BJ (cell line): Measurements from ENCODE around the gene DCD. TPM values are rescaled to one million over a fixed set of nuclear protein-coding genes. Genes with fewer than 3 reads are reported as not detected.

Source experiments
- CTCF ChIA-PET: fragments of 350-600 bp; formaldehyde crosslinking; extraction: SDS; loops from one replicate; lab custom pipeline; 2021; ENCODE audit warnings: antibody characterized with exemption, inconsistent platforms; lab: Yijun Ruan, JAX
- POLR2A ChIA-PET: fragments of 300-600 bp; sonication (Branson Sonifier 250); formaldehyde crosslinking; extraction: SDS; loops from one replicate; lab custom pipeline; 2021; ENCODE audit warnings: antibody characterized with exemption; lab: Charles Lee
- DNase-seq: peaks from one replicate; pipeline ENCODE4 v3.0.0-alpha.2; 2011; ENCODE audit warnings: low read depth
- H3K27me3 ChIP-seq: 2 replicates; pipeline ENCODE4 v1.6.0; 2011; ENCODE audit warnings: low read length; ENCODE audit not compliant: control insufficient read depth, insufficient read depth
- H3K36me3 ChIP-seq: 2 replicates; pipeline ENCODE4 v1.5.1; 2011; ENCODE audit warnings: low read length; ENCODE audit not compliant: control insufficient read depth, insufficient read depth
- H3K4me3 ChIP-seq: 2 replicates; pipeline ENCODE4 v1.5.1; 2011; ENCODE audit warnings: low read depth, mild to moderate bottlenecking, control low read depth, low read length
- polyA plus RNA-seq: library from polyadenylated mRNA; depleted of rRNA; stranded (reverse); fragments of >200 nt; gene quantifications from 2 replicates; pipeline ENCODE4 v1.2.3, GENCODE V29; 2011; rRNA removed
- TF ChIP-seq, protein P1 (sequence below): IDR thresholded peaks from 2 replicates; pipeline ENCODE4 v1.5.1; 2011; ENCODE audit warnings: low read depth, mild to moderate bottlenecking, control low read depth, inconsistent platforms, low read length, moderate library complexity; ENCODE audit not compliant: insufficient read depth

Gene DCD
- polyA plus RNA-seq, 1 experiment = not detected

DNA sequence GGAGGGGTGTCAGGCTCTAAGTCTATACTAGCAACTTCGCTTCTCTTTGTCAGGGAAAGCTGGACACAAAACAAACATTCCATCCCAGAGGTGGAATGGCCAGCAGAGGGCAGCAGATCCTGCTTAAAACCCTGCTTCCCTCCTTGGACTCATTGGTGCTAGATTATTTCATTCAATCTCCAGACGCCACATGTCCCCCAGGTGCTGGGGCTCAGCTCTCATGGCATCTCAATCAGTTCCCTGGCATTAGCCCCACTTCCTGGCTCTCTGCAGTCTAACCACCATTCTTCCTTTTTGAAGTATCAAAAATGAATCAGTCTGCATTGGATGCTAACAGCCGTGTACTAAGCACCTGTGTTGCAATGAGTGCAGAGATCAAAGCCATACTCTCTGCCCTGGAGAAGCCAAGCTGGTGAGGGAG, 51.6 kb downstream of the DCD start:
- DNase-seq = no peak

DNA sequence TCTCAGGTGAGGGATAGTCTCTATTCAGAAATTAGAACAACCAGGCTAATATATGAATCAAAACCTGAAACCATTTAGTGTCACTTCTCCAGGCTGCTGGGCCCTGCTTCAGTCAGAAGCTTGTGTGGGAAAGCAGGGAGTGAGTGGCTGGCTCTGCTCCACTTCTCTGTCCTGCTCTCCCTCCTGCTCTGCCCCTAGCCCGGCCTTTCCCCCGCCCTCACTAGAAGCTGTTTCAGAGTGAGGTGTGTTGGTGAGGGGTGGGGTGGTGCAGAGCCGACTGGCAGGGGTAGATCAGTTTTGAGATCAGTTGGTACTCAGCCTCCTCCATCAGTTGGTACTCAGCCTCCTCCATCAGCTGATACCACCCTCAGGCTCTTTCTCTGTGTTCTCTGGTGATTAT, 52.7 kb downstream of the DCD start:
- no peak for DNase-seq
- Histone ChIP-seq H3K4me3 (no peak overlapping the region), H3K27me3 (peaks cover 6% of the 10 kb centered on the region), H3K36me3 (no peaks in the 10 kb centered on the region)
- ChIA-PET POLR2A (no interaction called here), CTCF (interaction anchor here (1.1 to 7.6 kb wide), 11 partner anchors 8 to 78 kb away, joined by 3 to 59 read pairs (median 7); partner anchors contain the start of gene PPP1R1A)
- TF ChIP-seq, protein P1, sequence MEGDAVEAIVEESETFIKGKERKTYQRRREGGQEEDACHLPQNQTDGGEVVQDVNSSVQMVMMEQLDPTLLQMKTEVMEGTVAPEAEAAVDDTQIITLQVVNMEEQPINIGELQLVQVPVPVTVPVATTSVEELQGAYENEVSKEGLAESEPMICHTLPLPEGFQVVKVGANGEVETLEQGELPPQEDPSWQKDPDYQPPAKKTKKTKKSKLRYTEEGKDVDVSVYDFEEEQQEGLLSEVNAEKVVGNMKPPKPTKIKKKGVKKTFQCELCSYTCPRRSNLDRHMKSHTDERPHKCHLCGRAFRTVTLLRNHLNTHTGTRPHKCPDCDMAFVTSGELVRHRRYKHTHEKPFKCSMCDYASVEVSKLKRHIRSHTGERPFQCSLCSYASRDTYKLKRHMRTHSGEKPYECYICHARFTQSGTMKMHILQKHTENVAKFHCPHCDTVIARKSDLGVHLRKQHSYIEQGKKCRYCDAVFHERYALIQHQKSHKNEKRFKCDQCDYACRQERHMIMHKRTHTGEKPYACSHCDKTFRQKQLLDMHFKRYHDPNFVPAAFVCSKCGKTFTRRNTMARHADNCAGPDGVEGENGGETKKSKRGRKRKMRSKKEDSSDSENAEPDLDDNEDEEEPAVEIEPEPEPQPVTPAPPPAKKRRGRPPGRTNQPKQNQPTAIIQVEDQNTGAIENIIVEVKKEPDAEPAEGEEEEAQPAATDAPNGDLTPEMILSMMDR = no peak

More for the DNA sequence above, 51.6 kb downstream of the DCD start:
- POLR2A ChIA-PET = no interaction called here
- H3K36me3 ChIP-seq = no peaks in the 10 kb centered on the region
- CTCF ChIA-PET = interaction anchor here (0.8 to 7.6 kb wide), 13 partner anchors 8 to 77 kb away, joined by 3 to 59 read pairs (median 5); partner anchors contain the start of gene PPP1R1A
- TF ChIP-seq, protein P1 = peak; percentile 92
- no peak overlapping the region for H3K4me3 ChIP-seq
- H3K27me3 ChIP-seq = peaks cover 3% of the 10 kb centered on the region

Other genes with a start within 250 kb of the DCD start
- gene ITGA5, start 229.1 kb downstream of the DCD start, polyA plus RNA-seq = 170 and 375 TPM in 2 replicates
- gene GTSF1, start 174.8 kb downstream of the DCD start, polyA plus RNA-seq = not detected in 2 replicates
- gene NCKAP1L, start 150.6 kb downstream of the DCD start, polyA plus RNA-seq = 0.06 TPM in 1 of 2 replicates, not detected in the other
- gene PDE1B, start 98.8 kb downstream of the DCD start, polyA plus RNA-seq = 0.05 and 0.09 TPM in 2 replicates
- gene PPP1R1A, start 59.7 kb downstream of the DCD start, polyA plus RNA-seq = not detected in 2 replicates
- not detected in 2 replicates for gene LACRT, start 13.5 kb downstream of the DCD start, polyA plus RNA-seq
- not detected in 2 replicates for gene MUCL1, start 206.2 kb upstream of the DCD start, polyA plus RNA-seq